Pericardium fibroblast (primary cell): ENCODE data around the gene NR5A2. TPM values are rescaled to one million over a fixed set of nuclear protein-coding genes. Genes with fewer than 3 reads are reported as not detected.

Experiments used
- total RNA-seq: library from RNA; depleted of rRNA; stranded (reverse); fragments of >200 nt; gene quantifications from 2 replicates; pipeline ENCODE4 v1.2.3, GENCODE V29; 2015

NR5A2 gene
- 2.3 TPM in 1 of 2 replicates, not detected in the other for total RNA-seq

GRCh38 chr1:200027264-200027823 lies at the start of gene NR5A2:
TSS of gene NR5A2 (plus strand) at chr1:200027710. CDS start at chr1:200027848, 138 bp downstream.

